HG03196 (cell line): ENCODE measurements around the gene PKN2.

ENCODE experiments used
- ATAC-seq: cut with Tn5 transposase; IDR thresholded peaks from one replicate; pipeline ENCODE4 v1.9.1; 2021; ENCODE audit not compliant: unreplicated experiment

The PKN2 gene

GRCh38 chr1:88731475-88732269, 47.6 kb downstream of the PKN2 start:
- ATAC-seq, result no peak

- ATAC-seq, result no peak
Observed at GRCh38 chr1:88735382-88735781, 51.3 kb downstream of the PKN2 start.

GRCh38 chr1:88735909-88736308, 51.8 kb downstream of the PKN2 start:
- no peak for ATAC-seq

GRCh38 chr1:88736633-88737248, 52.7 kb downstream of the PKN2 start:
- no peak for ATAC-seq

GRCh38 chr1:88737338-88737927, 53.4 kb downstream of the PKN2 start:
- no peak for ATAC-seq

- ATAC-seq, result no peak
Observed at GRCh38 chr1:88740784-88741183, 56.7 kb downstream of the PKN2 start.

GRCh38 chr1:88741413-88741812, 57.3 kb downstream of the PKN2 start:
- no peak for ATAC-seq

- no peak for ATAC-seq
Observed at GRCh38 chr1:88742531-88742930, 58.5 kb downstream of the PKN2 start.

GRCh38 chr1:88744142-88744541, 60.1 kb downstream of the PKN2 start:
- no peak for ATAC-seq

GRCh38 chr1:88746916-88747315, 62.8 kb downstream of the PKN2 start:
- no peak for ATAC-seq

GRCh38 chr1:88751714-88752113, 67.6 kb downstream of the PKN2 start:
- no peak for ATAC-seq

- no peak for ATAC-seq
Observed at GRCh38 chr1:88753506-88753905, 69.4 kb downstream of the PKN2 start.

GRCh38 chr1:88763649-88764406, 79.8 kb downstream of the PKN2 start:
- ATAC-seq, result no peak

GRCh38 chr1:88768187-88768586, 84.1 kb downstream of the PKN2 start:
- ATAC-seq, result no peak

- ATAC-seq, result no peak
Observed at GRCh38 chr1:88768816-88769215, 84.7 kb downstream of the PKN2 start.

- no peak for ATAC-seq
Observed at GRCh38 chr1:88773540-88774150, 89.6 kb downstream of the PKN2 start.

GRCh38 chr1:88774151-88774556, 90.1 kb downstream of the PKN2 start:
- no peak for ATAC-seq

- ATAC-seq, result no peak
Observed at GRCh38 chr1:88777604-88778149, 93.6 kb downstream of the PKN2 start.

GRCh38 chr1:88779880-88780279, 95.8 kb downstream of the PKN2 start:
- no peak for ATAC-seq

GRCh38 chr1:88780485-88780884, 96.4 kb downstream of the PKN2 start:
- ATAC-seq, result no peak

GRCh38 chr1:88783145-88783544, 99.1 kb downstream of the PKN2 start:
- no peak for ATAC-seq
